ENCODE data around the gene RGCC.

- TF ChIP-seq MTF1 (CRISPR knock-in tag; IDR thresholded peaks at IDR 0.05; ENCODE audit: borderline replicate concordance) (no peak), ZNF143 (CRISPR knock-in tag; IDR thresholded peaks at IDR 0.05) (no peak), CTCF (IDR thresholded peaks at IDR 0.05 in 2 of 3, conservative IDR thresholded peaks at IDR 0.05 in 1 of 3; ENCODE audit: insufficient read depth in 2 of 3, low read depth in 1 of 3, low read length in 3 of 3) (no peak)
Observed at GRCh38 chr13:41427666-41428065, 29.7 kb upstream of the RGCC start.

All from K562 (cell line).